DMS79 (cell line): Measurements from ENCODE around the gene TMPRSS7.
"Not testable (repeated sequence)": the region's sequence is repeated elsewhere in the genome, so short reads cannot be mapped to it uniquely, and the experiment has no call there.

Source experiments
- DNase-seq: peaks from one replicate; lab custom pipeline; 2025; lab: John Stamatoyannopoulos, UW

TMPRSS7 gene

DNA sequence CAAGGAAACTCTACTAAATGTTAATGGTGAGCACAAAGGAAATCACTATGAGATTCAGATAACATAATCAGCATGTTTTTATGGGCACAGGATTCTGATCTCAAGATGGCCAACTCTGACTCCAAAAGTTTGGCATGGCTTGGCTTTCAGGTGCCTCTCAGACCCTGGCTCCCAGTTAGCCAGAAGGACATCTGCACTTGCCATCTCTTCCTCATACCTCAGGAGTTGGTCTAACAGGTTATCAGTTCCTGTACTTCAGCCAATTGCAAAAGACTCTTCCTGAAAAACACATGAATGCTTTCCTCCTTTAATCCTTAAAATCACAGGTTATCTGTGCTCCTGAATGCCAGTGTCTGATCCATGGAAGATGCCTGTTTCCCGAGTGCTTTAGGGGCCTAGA lies 25.0 kb downstream of the TMPRSS7 start:
- DNase-seq, result no peak

DNA sequence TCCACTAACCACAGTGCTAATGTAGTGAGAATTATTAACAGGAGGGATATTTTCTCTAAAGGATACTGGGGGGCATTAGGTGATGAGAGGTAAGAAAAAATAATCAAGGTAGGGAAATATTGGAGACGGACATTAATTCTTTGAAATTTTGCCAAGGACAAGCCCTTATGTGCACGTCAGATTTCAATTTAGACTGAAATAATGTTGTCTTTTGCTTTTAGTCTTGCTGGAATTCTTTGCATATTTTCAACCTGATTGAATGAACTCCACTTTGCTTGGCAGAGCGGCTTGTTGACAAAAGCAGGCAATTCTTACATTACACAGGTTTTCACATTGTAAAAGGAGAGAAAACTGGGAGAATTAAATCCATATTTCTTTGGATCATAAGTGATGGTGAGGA lies 26.6 kb downstream of the TMPRSS7 start:
- DNase-seq, result no peak

DNA sequence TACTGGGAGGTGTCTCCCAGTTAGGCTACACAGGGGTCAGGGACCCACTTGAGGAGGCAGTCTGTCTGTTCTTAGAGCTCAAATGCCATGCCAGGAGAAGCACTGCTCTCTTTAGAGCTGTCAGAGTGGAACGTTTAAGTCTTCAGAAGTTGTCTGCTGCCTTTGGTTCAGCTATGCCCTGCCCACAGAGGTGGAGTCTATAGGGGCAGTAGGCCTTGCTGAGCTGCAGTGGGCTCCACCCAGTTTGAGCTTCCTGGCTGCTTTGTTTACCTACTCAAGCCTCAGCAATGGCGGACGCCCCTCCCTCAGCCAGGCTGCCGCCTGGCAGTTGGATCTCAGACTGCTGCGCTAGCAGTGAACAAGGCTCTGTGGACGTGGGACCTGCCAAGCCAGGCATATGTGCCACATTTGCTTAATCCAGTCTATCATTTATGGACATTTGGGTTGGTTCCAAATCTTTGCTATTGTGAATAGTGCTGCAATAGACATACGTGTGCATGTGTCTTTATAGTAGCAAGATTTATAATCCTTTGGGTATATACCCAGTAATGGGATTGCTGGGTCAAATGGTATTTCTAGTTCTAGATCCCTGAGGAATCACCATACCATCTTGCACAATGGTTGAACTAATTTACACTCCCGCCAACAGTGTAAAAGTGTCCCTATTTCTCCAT lies 38.0 kb downstream of the TMPRSS7 start:
- DNase-seq, result not testable (repeated sequence)

DNA sequence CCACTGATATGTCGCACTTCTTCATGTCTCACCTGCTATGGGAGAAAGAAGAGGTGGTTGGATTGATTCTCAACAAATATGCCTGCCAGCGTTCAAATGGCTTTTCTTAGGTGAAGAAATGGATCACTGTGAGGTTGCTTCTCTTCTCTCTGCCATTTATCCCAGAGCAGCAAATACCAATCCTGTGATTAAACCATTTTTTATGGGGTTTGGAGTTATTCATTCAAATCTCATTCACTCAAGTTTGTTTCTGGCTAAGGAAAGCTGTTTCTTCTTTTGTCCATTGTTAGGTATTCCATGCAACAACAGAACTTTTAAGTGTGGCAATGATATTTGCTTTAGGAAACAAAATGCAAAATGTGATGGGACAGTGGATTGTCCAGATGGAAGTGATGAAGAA lies 39.5 kb downstream of the TMPRSS7 start:
- no peak for DNase-seq

DNA sequence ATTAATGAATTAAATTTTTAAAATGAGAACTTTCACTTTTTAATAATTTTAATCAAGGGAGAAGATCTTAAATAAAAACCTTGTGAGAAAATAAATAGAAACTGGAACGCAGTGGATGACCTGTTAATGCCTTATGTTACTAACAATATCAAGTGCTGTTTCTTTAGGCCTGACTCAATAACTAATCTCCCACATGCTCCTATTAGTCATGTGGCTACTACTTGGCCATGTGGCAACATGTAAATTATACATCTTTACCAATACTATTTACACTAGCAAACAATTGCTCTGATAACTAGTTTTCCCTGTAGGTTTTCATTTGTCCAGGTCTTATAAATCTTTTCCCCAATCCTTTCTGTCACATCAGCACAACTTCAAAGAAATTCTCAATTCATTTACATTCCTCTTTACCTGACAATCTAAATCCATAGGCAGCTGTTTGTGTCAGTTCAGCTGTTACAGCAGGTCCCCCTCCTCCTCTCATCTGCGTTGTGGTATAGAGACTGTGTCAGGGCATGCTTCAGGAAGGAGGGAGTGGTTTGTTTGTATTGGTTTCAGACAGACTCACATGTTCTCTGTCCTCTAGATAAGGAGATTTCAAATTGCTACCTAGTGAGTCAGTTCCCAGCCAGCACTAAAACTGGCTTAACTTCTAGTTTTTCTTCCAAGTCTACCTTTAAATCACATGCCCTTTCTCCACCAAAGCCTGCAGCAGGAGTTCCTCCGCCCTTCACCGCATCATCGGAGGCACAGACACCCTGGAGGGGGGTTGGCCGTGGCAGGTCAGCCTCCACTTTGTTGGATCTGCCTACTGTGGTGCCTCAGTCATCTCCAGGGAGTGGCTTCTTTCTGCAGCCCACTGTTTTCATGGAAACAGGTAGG lies 40.3 kb downstream of the TMPRSS7 start:
- peak; percentile 14 for DNase-seq

DNA sequence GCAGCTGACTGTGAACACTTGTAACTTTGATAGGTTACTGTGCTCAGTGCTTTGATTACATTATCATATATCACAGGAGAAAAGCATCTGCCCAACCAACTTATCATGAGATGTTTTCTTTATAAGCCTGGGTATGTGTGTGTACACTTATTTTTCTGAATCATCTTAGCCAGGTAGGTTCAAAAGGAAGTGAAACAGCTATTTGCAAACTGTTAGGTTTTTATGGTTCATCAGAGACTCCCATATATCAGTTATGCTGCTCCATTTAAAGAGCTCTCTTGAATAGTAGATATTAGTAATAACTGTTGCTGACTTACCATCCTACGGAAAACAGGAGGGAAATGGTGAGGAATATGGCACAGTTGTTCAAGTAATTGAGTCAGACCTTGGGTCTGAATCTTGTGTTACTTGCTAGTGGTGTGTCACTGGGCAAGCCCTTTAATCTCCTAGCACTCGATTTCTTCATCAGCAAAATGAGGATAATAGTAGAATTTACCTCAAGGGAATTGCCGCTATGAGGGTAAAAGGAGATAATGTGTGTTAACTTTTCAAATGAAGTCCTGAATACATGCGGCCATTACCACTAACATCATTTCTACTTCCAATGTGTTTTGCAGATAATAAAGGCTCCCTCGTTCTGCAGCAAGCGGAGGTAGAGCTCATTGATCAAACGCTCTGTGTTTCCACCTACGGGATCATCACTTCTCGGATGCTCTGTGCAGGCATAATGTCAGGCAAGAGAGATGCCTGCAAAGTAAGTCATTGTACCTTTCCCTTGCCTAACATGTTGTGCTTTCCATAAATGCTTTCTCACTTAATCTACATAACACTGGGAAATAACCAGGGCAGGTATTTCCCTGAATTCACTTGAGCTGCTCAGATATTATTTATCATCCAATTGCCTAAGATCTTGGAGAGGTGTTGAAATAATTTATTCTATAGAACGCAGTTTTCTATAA lies 43.9 kb downstream of the TMPRSS7 start:
- DNase-seq, result no peak

DNA sequence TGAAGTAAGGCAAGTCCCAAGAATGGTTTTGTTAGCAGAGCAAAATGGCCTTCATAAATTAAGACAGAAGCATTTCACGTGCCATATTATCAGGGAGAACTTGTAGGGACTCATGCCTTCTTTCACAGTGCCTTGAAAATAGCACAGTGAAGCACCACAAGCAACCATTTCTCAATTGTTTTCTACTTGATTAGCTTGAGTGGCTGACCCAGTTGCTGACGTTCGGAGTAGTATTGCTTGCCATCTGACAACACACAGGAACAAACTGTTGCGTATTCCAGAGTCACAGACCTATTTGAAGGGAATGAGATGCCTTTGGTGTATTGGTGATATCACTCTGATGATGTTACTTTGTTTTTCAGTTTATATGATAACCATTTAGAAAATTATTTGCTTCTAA lies 48.7 kb downstream of the TMPRSS7 start:
- DNase-seq, result no peak

DNA sequence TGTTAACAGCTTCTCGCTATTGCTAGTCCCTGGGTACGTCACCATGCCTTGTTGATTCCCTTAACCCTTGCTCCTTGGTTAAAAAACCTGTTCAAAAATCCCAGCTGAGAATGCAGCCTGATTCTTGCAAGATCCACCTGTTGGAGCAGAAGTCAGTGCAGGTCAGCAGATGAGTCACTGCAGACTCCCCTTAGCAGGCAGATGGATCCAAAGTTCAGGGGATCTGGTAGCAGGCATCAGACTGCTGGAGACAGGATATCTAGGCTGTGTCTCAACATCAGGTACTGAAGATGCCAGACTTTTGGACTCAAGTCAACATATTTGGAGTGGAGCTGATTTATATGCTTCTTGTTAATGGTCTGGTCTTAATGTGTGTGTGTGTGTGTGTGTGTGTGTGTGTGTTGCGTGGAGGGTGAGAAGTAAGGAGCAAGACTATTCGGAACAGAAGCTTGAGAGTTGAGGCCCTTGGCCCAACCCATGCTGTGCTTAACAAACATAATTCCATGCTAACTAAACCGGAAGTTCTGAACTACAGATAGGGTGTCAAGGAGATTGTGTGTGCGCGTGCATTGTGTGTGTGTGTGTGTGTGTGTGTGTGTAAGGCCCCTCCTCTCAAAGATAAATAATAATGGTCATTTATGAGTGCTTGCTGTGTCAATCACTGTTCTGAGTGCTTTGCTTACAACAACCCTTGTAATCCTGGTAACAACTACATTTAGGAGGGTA lies 50.6 kb downstream of the TMPRSS7 start:
- no peak for DNase-seq

DNA sequence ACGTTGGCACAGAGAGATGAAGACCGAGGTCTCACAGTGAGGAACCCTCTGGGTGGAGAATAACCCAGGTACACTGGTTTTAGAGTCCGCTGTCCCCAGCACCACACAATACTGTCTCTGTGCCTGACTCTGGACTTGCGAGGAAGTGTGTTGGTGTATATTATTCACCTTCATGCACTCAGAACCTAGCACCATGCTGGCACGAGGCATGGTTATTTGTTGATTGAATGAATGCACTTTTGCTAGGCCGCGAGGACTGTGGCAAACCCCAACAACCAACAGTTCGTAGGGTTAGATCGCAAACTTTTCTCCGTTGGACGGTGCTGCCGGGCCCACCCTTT lies 51.2 kb downstream of the TMPRSS7 start:
- DNase-seq, result no peak

DNA sequence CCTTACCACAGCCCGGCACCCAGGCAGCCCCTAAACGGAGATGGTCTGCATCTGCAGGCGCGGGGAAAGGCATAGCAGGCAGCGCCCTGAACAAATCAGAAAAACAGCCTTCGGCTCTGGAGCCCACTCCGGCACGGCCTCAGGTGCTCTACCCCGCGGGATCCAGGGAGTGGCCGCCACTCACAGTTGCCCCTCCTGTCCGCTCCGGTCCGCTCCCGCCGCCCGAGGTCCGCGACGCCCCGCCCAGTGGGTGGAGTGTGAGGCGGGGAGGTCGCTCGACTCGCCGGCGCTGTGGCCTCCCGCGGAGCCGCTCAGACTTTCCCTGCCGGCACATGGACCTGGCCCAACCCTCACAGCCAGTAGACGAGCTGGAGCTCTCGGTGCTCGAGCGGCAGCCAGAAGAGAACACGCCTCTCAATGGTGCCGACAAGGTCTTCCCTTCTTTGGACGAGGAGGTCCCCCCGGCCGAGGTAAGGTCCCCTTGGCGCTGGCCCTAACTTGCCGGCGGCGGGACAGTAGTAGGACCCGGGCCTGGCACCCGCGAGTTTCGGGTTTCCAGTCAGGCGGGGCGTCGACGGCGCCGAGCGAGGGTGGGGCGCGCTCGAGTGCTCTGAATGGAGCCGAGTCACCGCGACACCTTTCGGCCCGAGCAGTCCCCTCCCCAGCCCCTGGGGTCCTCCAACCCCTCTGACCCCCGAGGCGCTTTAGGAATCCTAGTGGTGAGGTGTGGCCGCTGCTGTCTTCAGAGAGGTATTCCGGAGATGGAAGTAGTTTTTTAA lies 51.7 kb downstream of the TMPRSS7 start, which contains the start of gene C3orf52:
TSS of gene C3orf52 (plus strand) at position 314 of the 779 bp plus-strand sequence. CDS start at position 333, 19 bp downstream.
- DNase-seq, result peak; percentile 25

DNA sequence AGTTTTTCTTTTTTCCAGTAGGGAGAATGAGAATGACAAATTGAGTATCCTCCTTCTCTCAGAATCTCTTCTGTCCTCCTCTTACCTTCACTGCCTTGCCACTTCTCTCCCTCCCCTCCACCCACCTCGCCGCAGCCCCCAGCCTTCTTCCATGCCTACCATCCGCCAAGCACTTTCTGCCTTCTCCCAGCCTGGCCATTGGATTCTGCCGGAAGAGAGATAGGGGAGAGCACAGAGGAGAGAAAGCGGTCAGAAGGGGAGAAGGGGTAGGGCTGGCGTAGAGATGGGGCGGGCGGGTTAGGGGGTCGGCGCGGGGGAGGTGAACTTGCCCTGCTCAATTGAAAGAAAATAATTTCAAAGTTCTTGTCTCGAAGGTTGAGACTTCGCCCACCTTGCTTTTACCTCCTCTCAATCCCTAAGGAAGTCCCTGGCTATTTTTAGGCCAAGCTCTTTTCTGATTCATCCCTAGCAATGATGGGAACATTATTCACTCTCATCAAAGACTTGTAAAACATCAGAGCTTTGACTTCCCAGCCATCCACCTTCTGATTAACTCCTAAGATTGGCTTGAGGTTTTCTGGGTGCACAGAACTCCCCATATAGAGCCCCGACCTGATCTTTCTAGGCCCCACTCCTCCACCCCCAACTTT lies 52.5 kb downstream of the TMPRSS7 start:
- DNase-seq, result no peak

DNA sequence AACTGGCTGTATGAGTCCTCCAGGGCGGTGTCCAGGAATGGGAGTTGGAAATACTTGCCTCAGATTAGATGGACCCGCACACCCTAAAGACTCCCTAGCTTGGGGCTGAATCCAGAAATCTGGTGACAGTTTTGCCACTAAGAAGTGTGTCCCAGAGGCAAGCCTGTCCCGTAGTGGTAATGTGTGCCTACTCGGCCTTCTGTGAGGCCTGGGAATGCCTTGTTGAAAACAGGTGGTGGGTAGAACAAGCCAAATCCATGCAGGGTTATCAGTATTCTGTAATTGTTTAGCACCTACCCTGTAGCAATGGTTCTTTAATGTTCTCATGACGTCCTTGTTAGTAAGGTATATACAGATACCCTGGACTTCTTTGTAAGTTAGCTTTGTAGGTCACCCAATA lies 53.2 kb downstream of the TMPRSS7 start:
- no peak for DNase-seq

DNA sequence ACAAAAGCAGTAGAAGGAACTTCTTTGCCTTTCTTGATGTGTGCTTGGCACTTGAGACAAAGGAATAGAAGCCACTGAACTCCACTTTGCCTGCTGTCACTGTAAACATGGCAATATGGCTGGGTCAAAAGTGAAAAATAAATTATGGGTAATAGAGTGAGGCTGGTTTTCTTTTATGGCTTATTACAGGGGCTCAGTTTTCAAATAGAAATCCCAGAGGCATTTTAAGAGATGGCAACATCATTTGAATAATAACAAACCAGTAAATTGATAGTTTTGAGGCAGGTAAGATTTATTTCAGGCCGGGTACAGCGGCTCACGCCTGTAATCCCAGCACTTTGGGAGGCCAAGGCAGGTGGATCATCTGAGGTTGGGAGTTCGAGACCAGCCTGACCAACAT lies 54.4 kb downstream of the TMPRSS7 start:
- no peak for DNase-seq

DNA sequence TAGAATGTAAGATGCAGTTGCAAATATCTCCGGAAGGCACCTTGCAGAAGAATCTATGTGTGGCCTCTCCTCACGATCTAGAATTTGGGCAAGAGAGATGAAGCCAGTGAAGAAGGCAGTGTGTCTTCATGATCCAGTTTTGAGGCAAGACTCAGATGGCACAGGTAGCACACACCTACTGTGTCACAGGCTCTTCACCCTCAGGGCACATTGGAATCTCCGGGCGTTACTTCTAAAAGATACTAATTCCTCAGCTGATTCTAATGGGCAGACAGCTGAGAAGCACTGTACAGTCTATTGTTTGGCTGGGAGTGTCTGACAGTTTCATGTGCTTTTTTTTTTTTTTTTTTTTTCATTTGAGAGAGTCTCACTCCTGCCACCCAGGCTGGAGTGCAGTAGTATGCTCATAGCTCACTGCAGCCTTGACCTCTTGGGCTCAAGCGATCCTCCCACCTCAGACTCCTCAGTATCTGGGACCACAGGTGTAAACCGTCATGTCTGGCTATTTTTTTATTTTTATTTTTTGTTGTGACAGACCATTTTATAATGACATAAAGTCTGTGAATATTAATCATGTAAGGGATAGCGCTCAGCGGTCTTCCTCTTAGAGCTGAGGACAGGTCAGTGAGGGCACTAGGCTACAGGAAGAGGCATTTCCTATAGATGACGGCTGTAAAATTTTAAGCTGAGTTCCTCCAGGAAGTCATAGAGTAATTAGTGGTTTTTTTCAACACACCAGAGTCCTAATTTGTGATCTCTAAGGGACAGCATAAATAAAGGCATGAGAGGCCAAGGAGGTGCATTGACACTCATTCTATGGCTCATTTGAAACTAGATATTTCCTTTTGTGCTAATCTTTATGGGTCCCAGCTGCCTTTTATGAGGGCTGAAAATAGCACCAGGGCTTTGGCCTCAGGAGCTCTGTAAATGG lies 55.7 kb downstream of the TMPRSS7 start:
- no peak for DNase-seq

DNA sequence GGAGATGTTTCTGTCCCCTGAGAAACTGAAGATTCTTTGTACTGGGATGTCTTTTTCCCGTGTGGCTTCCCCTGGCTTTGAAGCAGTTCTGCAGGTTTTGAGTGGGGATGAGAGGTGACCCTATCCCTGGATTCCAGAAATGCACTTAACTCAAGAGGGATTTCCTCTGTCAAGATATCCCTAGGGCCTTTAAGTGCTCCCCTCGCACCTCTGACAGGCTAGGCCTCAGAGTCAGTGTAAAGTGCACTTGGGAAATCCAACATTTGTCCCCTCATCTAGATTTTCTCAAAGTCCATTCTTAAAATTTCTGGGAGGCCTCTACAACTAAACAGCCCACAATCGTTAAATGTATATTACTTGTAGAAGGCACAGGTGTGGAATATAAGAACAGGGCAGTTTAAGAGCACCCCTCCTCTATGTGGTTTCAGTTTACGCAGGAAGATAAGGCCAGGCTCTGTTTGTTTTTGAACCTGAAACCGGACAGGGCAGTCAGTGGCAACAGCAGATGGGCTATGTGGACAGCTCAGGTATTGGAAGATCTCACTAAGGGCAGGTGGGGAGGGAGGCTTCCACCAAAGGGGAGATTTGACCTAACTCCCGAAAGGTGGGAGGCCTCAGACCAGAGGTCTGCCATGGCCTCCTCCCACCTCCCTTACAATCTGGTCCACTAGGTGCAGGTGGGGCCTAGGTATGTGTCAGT lies 56.5 kb downstream of the TMPRSS7 start:
- no peak for DNase-seq

DNA sequence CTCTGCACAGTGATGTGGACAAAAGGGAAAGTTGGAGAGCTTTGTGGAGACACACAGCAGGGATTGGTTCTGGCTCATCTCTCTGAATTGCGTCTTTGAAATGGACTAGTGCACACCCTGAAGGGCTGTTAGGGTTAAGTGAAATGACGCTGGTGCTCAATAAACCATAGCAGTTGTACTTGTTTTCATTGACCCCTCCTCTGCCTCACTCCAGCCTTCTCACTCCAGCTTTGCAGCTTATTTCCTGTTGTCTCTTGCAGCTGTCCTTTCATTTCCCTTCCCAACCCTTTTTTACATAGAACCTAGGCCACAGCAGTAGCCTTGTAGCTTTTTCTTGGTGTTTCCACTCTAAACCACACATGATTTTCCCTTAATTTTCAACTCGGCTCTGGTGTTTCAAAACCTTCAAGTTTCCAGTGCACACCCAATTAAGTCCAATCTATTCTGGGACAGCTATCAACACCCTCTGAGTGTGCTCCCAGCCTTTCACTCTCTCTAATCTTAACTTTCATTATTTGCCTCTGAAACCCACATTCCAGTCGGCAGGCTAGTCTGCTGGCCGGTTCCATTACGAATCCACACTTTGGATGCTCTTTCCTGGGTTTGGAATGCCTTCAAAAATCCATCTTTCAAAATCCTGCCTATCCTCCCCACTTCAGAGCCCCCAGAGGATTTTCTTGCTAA lies 58.1 kb downstream of the TMPRSS7 start:
- no peak for DNase-seq

DNA sequence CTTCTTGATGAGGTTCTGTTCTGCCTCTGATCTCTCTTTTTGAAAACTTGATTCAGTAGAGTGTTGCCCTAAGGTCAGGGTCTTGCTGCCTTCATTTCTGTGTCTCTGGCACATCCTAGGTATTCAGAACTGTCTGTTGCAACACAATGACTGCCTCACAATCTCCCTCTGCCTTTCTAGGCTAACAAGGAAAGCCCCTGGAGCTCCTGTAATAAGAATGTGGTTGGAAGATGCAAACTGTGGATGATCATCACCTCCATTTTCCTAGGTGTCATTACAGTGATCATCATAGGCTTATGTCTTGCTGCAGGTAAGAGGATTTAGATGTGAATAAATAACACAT lies 58.6 kb downstream of the TMPRSS7 start:
- no peak for DNase-seq

DNA sequence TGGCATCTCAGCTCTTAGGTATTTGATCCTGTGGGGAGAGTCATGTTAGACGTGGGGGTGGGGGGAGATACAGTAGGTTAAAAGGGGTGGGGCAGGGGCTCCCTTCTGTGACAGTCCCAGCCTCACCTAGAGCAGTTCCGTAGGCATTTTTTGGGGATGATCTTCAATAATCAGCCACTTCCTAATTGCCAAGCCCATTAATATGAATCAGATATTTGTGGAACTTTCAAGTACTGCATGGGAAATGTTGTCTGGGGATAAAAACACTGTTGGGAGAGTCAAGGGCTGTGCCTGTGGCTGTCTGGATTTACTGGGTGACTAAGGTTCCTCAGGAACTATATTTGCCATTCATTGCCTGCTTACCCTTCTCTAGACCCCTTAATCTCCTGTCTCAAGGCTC lies 61.2 kb downstream of the TMPRSS7 start:
- no peak for DNase-seq
